HUDEP-2 (cell line): ENCODE results near the gene FRMD4B.

Experiments used
- DNase-seq, 76 experiments: peaks; one replicate each; lab custom pipeline; 2025; ENCODE audit not compliant: unreplicated experiment in 76 of 76; lab: John Stamatoyannopoulos, UW

The FRMD4B gene

GRCh38 chr3:69142797-69143454 is 243.0 kb downstream of the FRMD4B start:
- DNase-seq = no peak

DNA sequence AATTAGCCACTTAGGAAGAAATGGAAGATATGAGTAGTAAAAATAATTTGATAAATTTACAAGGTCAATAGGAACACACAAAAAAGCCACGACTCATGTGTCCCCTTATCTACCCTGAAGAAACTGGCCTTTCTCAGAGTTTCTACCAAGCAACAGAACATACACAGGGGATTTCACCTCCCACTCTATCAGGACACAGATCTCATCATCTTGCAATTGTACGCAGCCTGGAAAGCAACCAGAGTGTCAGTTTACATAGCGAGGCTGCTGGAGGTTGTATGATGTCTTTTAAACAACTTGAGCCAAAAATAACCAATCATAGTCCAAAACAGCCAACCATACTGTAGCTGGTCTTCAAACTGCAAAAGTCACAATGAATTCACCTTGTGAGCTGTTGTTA is 243.8 kb downstream of the FRMD4B start:
- no peak for DNase-seq

GRCh38 chr3:69141313-69141712 is 244.6 kb downstream of the FRMD4B start:
- no peak for DNase-seq

DNA sequence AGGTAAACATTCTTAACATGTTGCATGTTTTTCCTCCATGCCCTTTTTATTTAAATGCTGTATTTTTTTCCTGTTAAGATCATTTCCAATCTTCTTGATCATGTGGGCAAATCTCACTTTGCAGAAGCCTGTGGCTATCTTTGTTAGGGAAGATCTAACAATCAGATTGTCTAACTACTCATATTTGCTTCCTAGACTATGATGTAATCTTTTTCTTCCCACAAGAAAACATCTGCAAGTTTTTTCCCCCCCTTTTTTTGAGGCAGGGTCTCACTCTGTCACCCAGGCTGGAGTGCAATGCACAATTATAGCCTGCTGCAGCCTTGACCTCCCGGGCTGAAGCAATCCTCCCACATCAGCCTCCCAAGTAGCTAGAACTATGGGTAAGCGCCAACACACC is 248.5 kb downstream of the FRMD4B start:
- no peak for DNase-seq

DNA sequence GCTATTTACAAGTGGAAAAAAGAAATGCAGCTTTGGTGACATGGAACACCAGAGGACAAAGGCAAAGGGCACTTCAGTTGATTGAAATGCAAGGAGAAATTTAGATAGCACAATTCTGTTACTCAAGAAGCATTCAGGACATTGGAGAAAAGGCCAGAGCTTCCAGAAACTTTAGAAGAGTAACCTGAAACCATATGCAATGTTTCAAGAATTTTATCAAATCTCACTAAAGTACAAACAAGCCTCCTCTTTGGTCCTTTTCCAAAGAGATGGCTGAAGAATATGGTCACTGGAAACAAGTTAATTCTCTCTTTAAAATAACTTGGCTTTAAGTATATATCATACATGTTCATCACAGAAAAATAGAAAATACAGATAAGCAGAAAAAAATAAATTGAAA is 248.9 kb downstream of the FRMD4B start:
- no peak for DNase-seq

- no peak for DNase-seq
These were observed 255.2 kb downstream of the FRMD4B start for GRCh38 chr3:69130689-69131088.

GRCh38 chr3:69129531-69129930 is 256.4 kb downstream of the FRMD4B start:
- DNase-seq = no peak

DNA sequence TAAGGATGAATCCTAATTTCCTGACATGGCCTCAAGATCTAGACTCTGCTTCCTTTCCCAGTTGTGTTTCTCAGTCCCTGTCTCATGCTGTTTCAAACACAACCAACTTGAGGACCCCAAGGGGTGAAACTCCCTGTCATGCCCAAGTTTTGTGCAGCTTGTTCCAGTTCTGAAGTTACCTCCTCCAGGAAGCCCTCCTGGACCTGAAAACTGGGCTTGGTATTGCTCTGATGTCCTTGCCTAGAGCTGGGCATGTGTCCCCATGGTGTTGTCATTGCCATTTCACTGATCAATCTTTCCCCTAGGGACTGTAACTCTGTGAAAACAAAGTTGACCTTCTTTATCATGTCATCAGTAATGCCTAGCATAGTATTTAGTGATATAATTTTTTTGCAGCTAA is 257.4 kb downstream of the FRMD4B start:
- DNase-seq = no peak

DNA sequence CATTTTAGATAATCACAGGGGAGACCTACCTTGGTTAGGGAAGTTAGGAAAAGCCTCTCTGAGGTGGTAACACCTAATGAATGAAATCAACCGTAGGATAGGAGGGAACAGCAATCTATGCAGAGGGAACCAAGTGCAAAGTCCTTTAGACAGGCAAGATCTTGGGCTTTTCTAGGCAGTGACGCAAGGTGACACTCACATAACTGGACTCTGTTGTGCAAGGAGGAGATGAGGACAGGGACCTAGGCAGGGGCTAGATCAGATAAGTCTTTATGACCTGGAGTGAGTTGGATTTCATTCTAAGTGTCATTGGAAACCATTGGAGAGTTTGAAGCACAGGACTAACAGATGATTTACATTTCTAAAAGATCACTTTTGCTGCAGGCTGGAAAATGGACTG is 258.9 kb downstream of the FRMD4B start:
- no peak for DNase-seq

GRCh38 chr3:69126216-69126615 is 259.7 kb downstream of the FRMD4B start:
- DNase-seq = no peak

DNA sequence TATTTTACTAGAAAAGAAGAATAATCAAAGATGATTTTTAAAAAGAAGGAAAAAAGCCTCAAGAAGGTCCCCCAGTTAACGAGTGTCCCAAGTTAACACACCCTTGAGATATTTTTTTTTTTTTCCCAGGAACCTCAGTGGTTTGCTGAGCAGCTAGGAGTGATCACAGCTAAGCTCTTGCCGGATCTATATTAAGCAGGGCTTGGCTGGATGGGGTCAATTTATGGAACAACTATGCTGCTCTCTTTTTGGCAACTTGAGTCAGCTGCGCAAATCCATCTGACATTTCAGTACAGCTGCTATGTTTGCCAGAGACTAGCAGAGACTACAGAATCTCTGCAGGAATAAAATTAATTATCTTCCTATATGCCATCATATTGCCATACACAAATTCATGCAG is 263.5 kb downstream of the FRMD4B start, which contains the start of gene LMOD3:
TSS of gene LMOD3 (minus strand) at position 193 of the 400 bp plus-strand sequence. CDS start 209 bp downstream, outside the sequence.
- no peak for DNase-seq

GRCh38 chr3:69121950-69122349 is 263.9 kb downstream of the FRMD4B start:
- no peak for DNase-seq

- no peak for DNase-seq
These were observed 264.4 kb downstream of the FRMD4B start for GRCh38 chr3:69121513-69121912.

GRCh38 chr3:69120879-69121464 is 264.9 kb downstream of the FRMD4B start:
- DNase-seq = peak in 64 of 76 experiments; percentile 5 to 81 (median 47)
